ENCODE data around the gene AFF3. TPM values are rescaled to one million over a fixed set of nuclear protein-coding genes. Genes with fewer than 3 reads are reported as not detected.

The AFF3 gene
- total and polyA plus RNA-seq, 2 experiments from 2014 or later: 12.0 to 12.8 TPM

DNA sequence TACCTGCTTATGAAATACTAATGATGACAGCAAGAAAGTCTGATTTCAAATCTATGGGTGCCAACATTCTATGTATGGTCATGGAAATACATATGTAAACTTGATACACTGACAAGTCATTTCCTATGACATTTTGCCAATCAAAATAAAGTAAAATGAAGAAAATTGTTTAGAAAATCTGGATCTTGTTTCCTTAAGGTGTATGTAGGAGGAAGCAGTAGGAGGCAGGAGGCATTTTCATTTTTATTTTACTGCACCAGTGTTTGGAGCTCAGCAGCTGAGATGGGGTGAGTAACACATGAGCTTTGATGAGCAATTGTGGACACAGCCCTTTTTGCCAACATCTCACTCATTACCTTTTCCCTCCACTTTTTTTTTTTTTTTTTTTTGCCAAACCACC is 167.0 kb downstream of the AFF3 start:
- Histone ChIP-seq H3K4me3 (no peak overlapping the region), H3K27ac (no peak overlapping the region)
- TF ChIP-seq, protein P1, sequence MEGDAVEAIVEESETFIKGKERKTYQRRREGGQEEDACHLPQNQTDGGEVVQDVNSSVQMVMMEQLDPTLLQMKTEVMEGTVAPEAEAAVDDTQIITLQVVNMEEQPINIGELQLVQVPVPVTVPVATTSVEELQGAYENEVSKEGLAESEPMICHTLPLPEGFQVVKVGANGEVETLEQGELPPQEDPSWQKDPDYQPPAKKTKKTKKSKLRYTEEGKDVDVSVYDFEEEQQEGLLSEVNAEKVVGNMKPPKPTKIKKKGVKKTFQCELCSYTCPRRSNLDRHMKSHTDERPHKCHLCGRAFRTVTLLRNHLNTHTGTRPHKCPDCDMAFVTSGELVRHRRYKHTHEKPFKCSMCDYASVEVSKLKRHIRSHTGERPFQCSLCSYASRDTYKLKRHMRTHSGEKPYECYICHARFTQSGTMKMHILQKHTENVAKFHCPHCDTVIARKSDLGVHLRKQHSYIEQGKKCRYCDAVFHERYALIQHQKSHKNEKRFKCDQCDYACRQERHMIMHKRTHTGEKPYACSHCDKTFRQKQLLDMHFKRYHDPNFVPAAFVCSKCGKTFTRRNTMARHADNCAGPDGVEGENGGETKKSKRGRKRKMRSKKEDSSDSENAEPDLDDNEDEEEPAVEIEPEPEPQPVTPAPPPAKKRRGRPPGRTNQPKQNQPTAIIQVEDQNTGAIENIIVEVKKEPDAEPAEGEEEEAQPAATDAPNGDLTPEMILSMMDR (IDR thresholded peaks at IDR 0.05; ENCODE audit: low read depth, low read length): no peak

GRCh38 chr2:99974682-99975375 is 167.6 kb downstream of the AFF3 start:
- H3K27me3 ChIP-seq: no peaks in the 10 kb centered on the region
- H3K9me3 ChIP-seq (ENCODE audit: low read depth): no peaks in the 10 kb centered on the region
- H3K4me1 ChIP-seq (ENCODE audit: low read depth): peaks cover 18% of the 10 kb centered on the region
- H3K36me3 ChIP-seq: no peaks in the 10 kb centered on the region
- no peak for DNase-seq (ENCODE audit: low read depth in 1 of 2, low spot score in 1 of 2)
- no peak overlapping the region for H3K27ac ChIP-seq
- TF ChIP-seq, protein P1 (IDR thresholded peaks at IDR 0.05; ENCODE audit: low read depth, low read length): no peak
- no peak overlapping the region for H3K4me3 ChIP-seq

More for the DNA sequence above, 167.0 kb downstream of the AFF3 start:
- no peak for DNase-seq (ENCODE audit: low read depth in 1 of 2, low spot score in 1 of 2)
- Histone ChIP-seq H3K27me3 (no peaks in the 10 kb centered on the region), H3K4me1 (ENCODE audit: low read depth) (peaks cover 18% of the 10 kb centered on the region), H3K36me3 (no peaks in the 10 kb centered on the region), H3K9me3 (ENCODE audit: low read depth) (no peaks in the 10 kb centered on the region)

GRCh38 chr2:99974275-99974674 is 168.1 kb downstream of the AFF3 start:
- H3K4me3 ChIP-seq: no peak overlapping the region
- no peaks in the 10 kb centered on the region for H3K27me3 ChIP-seq
- peaks cover 18% of the 10 kb centered on the region for H3K4me1 ChIP-seq (ENCODE audit: low read depth)
- no peaks in the 10 kb centered on the region for H3K36me3 ChIP-seq
- DNase-seq (ENCODE audit: low read depth in 1 of 2, low spot score in 1 of 2): no peak
- TF ChIP-seq, protein P1 (IDR thresholded peaks at IDR 0.05; ENCODE audit: low read depth, low read length): no peak
- H3K9me3 ChIP-seq (ENCODE audit: low read depth): no peaks in the 10 kb centered on the region
- no peak overlapping the region for H3K27ac ChIP-seq

DNA sequence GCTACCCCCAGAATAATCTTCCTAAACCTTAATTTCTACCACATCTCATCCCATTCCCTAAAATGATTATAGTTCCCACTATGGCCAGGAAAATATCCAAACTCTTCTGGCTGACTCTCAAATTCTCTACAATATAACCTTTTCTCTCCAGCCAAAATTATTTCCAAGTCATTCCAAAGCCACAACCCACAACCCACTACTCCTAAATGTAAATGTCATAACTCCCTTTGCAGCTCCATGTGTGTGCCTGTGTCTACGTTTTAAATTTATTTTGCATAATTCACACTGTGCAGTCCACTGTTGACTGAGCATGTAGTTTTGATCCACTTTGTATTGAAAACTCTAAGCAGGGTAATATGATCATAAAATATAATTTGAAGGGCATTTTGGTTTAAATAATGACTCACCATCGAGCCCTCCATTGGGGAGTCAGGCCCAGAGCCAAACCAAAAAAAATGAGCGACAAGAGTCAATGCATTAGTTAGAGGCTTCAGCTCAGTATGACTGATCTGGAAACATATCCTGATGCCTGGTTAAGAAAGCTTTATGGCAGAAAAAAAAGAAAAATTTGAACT is 171.0 kb downstream of the AFF3 start:
- Histone ChIP-seq H3K9me3 (ENCODE audit: low read depth) (no peaks in the 10 kb centered on the region), H3K27ac (no peak overlapping the region), H3K4me1 (ENCODE audit: low read depth) (peaks cover 18% of the 10 kb centered on the region), H3K4me3 (no peak overlapping the region), H3K27me3 (no peaks in the 10 kb centered on the region), H3K36me3 (no peaks in the 10 kb centered on the region)
- TF ChIP-seq, protein P1 (IDR thresholded peaks at IDR 0.05; ENCODE audit: low read depth, low read length): no peak
- DNase-seq (ENCODE audit: low read depth in 1 of 2, low spot score in 1 of 2): no peak

DNA sequence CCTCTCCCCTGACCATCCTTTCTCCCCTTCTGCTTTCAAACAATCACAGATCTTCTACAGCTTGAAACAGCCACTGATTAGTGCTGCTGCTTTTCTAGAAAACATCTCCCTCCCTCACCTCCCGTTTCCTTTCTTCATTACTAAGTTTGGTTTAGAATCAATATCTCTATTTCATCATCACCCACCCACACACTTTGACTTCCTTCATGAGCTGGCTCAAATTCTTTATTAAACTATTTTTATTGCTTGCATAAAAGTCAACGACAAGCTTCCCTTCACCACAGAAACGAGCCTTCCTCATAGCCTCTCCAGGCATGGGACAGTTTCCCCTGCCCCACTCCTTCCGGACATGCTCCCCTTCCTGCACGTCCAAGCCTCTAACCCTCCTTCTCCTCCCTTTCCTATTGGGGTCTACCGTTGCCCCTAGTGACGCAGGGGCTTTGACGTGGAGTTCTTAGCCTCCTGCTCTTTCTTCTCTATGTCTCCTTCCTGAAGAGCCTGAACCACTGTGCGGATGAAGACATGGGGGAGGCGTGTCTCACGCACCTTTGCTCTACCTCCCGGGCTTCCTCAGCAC is 172.0 kb downstream of the AFF3 start:
- TF ChIP-seq, protein P1 (IDR thresholded peaks at IDR 0.05; ENCODE audit: low read depth, low read length): no peak
- DNase-seq (ENCODE audit: low read depth in 1 of 2, low spot score in 1 of 2): no peak
- no peaks in the 10 kb centered on the region for H3K27me3 ChIP-seq
- no peaks in the 10 kb centered on the region for H3K9me3 ChIP-seq (ENCODE audit: low read depth)
- H3K36me3 ChIP-seq: no peaks in the 10 kb centered on the region
- H3K4me3 ChIP-seq: no peak overlapping the region
- H3K27ac ChIP-seq: no peak overlapping the region
- H3K4me1 ChIP-seq (ENCODE audit: low read depth): peaks cover 18% of the 10 kb centered on the region

All from cardiac muscle cell (in vitro differentiated cells and primary cell).